Fibroblast of gingiva (primary cell): ENCODE measurements around the gene ARHGAP42.
"Not testable (repeated sequence)": the region's sequence is repeated elsewhere in the genome, so short reads cannot be mapped to it uniquely, and the experiment has no call there.

Source experiments
- DNase-seq: peaks from one replicate; pipeline ENCODE4 v3.0.0-alpha.2; 2011; ENCODE audit warnings: low read depth

Gene ARHGAP42

DNA sequence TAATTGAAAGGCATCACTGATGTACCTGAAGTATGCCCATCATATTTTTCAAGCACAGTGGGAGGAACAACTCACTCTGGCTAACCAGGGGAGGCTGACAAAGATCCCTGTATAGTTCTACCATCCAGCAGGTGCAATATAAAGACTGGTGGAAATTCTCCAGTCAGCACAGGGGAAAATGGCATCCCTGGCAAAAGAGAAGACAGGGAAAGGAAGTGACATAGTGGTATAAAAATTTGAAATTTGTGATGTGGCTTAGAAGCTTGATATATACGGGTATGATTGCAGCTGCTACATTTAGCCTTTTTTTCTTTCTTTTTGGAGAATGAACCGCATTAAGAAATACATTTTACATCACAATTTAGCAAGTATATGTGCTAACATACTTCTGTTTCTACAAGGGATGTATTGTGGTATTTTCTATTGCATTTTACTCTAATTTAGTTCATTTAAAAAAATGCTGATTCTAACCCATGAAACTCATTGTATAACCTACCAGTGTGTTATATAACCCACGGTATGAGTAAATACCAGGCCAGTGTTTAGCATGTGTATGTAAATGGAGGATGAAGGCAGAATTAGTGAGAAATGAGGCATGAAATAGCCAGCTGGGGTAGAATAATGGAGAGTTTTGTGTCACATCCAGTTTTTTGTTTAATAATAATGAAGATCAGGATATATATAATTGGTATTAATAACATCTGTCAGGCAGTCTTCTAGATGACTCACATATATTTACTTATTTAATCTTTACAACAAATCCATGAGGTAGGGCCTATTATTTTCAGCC lies 186.1 kb downstream of the ARHGAP42 start:
- DNase-seq: no peak

DNA sequence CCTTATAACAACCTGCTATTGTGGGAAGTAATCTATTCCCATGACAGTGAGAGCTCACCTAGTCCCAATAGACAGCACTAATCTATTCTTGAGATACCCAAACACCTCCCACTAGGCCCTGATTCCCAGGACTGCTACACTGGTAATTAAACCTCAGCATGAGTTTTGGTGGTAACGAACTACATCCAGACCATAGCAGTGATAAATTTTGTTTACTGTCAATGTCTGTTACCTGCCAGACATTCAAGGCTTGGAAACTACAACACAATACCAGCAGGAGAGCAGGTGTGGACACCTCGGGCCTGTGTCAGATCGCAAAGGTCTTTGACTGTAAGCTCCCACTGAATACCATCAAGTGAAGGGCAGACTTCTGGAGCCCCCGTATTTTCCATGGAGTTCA lies 187.1 kb downstream of the ARHGAP42 start:
- DNase-seq: no peak

- no peak for DNase-seq
Observed at GRCh38 chr11:100875521-100875869, 188.4 kb downstream of the ARHGAP42 start.

GRCh38 chr11:100876815-100877520 lies 189.9 kb downstream of the ARHGAP42 start:
- peak; percentile 93 for DNase-seq

DNA sequence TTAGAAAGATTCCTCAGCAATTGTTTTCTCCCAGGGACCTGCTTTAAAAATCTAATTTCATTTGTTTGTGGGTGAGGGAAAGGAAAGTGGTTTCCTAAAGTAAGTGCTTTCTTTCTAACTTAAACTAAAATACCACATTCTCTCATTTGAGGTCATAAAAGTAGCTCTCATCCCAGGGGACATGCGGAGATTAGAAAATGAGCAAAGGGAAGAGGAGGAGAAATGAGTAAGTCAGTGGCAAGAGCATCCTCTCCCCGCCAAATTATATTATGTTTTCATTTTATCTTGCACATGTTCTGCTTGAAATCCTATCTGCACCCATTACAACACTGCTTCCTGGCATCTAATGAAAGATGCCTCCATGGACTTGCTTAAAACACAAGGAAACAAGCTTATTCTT lies 191.4 kb downstream of the ARHGAP42 start:
- DNase-seq: peak; percentile 92

- no peak for DNase-seq
Observed at GRCh38 chr11:100882957-100883356, 195.9 kb downstream of the ARHGAP42 start.

DNA sequence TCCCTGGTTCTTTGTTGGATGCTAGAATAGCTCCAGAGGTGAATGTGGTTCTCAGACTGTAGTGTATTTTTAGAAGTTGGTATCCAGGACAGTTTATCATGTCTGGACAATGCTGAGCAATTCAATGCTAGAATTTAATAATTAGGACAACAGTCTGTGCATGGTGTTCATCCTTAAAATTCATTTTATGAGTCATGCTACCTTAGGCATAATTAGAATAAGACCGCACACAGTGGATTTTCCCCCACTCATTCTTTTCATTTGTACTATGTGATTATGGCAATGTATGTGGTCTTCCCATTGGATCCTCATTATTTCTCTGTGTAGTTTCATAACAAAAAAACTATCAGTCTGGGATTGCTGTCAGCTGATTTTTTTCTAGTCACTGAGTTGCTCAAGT lies 196.7 kb downstream of the ARHGAP42 start:
- DNase-seq: no peak

- no peak for DNase-seq
Observed at GRCh38 chr11:100887659-100888058, 200.6 kb downstream of the ARHGAP42 start.

- DNase-seq: no peak
Observed at GRCh38 chr11:100888836-100889235, 201.7 kb downstream of the ARHGAP42 start.

- DNase-seq: no peak
Observed at GRCh38 chr11:100889758-100890157, 202.7 kb downstream of the ARHGAP42 start.

DNA sequence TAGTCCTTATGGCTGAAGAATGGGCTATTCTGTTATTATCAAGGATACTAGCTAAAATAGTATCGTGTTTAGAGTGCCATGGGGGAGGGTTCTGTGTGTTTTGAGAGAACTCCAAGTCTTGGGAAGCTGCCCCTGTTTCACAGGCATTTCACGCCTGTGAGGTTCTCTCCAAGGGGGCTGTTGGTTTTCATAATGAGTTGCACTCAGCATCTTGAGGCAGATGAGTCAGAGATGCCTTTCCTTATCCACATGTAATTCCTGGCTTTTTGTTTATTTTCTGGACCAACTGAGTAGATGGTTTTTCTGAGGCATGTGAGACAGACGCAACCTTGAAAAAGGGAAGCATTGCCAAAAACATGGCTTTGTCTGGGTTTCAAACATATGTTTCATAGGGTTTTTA lies 203.7 kb downstream of the ARHGAP42 start:
- DNase-seq: peak; percentile 95

DNA sequence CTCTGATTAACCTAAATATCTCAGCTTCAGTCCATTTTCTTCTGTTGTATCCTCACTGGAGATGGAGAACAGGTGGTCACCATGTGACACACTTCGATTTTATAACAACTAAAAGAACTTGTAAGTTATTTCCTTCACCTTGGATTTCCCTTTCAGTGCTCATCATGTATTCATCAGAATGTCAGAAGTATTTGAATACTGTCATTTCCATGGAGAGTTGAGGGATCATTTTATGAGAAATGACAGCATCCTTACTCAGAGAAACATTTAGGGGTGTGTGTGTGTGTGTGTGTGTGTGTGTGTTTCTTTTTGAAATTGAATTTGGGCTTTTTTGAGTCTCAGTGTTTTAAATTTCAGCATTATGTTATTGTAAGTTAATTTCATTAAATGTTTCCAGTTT lies 205.8 kb downstream of the ARHGAP42 start:
- no peak for DNase-seq

- no peak for DNase-seq
Observed at GRCh38 chr11:100895449-100895848, 208.4 kb downstream of the ARHGAP42 start.

DNA sequence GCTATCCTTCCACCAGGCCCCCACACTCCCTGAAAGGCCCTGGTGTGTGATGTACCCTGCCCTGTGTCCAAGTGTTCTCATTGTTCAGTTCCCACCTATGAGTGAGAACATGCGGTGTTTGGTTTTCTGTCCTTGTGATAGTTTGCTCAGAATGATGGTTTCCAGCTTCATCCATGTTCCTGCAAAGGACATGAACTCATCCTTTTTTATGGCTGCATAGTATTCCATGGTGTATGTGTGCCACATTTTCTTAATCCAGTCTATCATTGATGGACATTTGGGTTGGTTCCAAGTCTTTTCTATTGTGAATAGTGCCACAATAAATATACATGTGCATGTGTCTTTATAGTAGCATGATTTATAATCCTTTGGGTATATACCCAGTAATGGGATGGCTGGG lies 208.9 kb downstream of the ARHGAP42 start:
- DNase-seq: not testable (repeated sequence)

DNA sequence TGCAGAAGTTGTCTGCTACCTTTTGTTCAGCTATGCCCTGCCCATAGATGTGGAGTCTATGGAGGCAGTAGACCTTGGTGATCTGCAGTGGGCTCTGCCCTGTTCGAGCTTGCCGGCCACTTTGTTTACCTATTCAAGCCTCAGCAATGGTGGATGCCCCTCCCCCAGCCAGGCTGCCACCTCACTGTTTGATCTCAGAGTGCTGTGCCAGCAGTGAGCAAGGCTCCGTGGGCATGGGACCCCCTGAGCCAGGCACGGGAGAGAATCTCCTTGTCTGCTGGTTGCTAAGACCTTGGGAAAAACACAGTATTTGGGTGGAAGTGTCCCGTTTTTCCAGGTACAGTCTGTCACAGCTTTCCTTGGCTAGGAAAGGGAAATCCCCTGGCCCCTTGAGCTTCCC lies 214.4 kb downstream of the ARHGAP42 start:
- DNase-seq: not testable (repeated sequence)

- no peak for DNase-seq
Observed at GRCh38 chr11:100902454-100903141, 215.5 kb downstream of the ARHGAP42 start.

DNA sequence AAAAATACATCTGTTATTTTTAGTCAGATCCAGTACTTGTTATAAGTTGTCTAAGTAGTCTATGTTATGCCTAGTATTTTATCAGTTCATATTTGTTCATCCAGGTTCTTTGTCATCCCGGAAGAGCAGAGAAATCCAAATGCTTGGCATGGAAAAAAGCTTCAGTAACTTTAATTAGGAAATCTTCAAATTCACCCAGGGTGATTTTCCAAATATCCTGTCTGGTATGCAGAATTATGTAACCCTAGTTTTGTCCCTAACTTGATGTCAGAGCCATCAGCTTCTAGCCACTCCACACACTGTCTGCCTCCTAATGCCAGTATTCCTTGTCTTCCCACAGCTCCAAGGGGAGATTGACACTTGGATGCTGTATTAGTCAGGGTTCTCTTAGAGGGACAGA lies 216.2 kb downstream of the ARHGAP42 start:
- DNase-seq: no peak

- no peak for DNase-seq
Observed at GRCh38 chr11:100905684-100906083, 218.6 kb downstream of the ARHGAP42 start.

GRCh38 chr11:100908746-100909145 lies 221.7 kb downstream of the ARHGAP42 start:
- DNase-seq: peak; percentile 11

GRCh38 chr11:100910808-100911207 lies 223.7 kb downstream of the ARHGAP42 start:
- no peak for DNase-seq

DNA sequence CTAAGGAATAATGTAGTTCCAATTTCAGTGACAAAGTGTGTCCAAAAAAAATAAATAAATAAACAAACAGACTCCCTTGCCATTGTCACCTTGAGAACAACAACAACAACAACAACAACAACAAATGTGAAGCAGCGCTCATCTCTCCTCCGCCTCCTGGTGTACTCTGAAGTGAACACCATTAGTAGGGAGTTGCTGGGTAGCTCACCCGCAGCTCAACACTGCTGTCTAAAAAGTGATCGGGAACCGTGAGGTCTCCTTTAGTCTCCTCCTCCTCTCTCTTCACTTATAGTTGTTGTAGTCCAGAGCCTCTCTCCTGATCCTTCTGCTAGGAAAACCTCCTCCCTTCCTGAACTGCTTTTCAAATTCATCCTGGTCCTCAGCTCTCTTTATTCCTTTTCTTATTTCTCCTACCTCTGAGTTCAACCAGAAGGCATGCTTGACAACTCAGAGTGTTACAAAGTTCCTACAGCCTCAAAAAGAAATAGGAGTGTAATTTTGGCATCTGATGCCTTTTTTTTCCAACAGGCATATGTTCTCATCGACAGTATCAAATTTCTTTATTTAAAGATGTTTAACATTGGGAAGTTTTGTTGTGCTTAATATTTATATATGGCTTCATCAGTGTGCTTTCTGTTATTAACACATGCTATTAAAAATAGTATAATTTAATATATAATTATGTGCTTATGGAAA lies 227.5 kb downstream of the ARHGAP42 start:
- DNase-seq: no peak
